KMS-11 (cell line): ENCODE data around the gene DLX3.

Source experiments
- H2AFZ ChIP-seq: fragments of 200-600 bp; sonication (generic); 2 replicates; pipeline ENCODE4 v1.6.1; 2016; ENCODE audit warnings: antibody characterized with exemption, mixed run types, low read depth
- H3K27ac ChIP-seq: fragments of 200-600 bp; sonication (generic); 2 replicates; pipeline ENCODE4 v1.6.1; 2016; ENCODE audit warnings: mild to moderate bottlenecking, mixed run types
- H3K27me3 ChIP-seq: fragments of 200-600 bp; sonication (generic); 2 replicates; pipeline ENCODE4 v1.6.1; 2017; ENCODE audit warnings: mild to moderate bottlenecking, low read depth, mixed run types, moderate library complexity; ENCODE audit not compliant: insufficient read depth
- H3K36me3 ChIP-seq: fragments of 200-600 bp; sonication (generic); 2 replicates; pipeline ENCODE4 v1.6.1; 2017; ENCODE audit warnings: mild to moderate bottlenecking, mixed run types; ENCODE audit not compliant: insufficient read depth
- H3K4me1 ChIP-seq: fragments of 200-600 bp; sonication (generic); 2 replicates; pipeline ENCODE4 v1.6.1; 2016; ENCODE audit warnings: mild to moderate bottlenecking, low read depth, mixed run types; ENCODE audit not compliant: poor library complexity, severe bottlenecking
- H3K4me2 ChIP-seq: fragments of 200-600 bp; sonication (generic); 2 replicates; pipeline ENCODE4 v1.7.0; 2016; ENCODE audit warnings: mild to moderate bottlenecking, mixed run types
- H3K4me3 ChIP-seq: fragments of 200-600 bp; sonication (generic); IDR thresholded peaks from 2 replicates; pipeline ENCODE4 v1.6.1; 2017; ENCODE audit warnings: low read depth, low read length, mixed read lengths; ENCODE audit not compliant: insufficient read depth
- H3K79me2 ChIP-seq: fragments of 200-600 bp; sonication (generic); 2 replicates; pipeline ENCODE4 v1.6.1; 2016; ENCODE audit warnings: low read depth, mixed run types; ENCODE audit not compliant: insufficient read depth
- H3K9ac ChIP-seq: fragments of 200-600 bp; sonication (generic); 2 replicates; pipeline ENCODE4 v1.6.1; 2016; ENCODE audit warnings: mild to moderate bottlenecking, mixed run types
- H4K20me1 ChIP-seq: fragments of 200-600 bp; sonication (generic); 2 replicates; pipeline ENCODE4 v1.6.1; 2016; ENCODE audit warnings: mild to moderate bottlenecking, mixed run types; ENCODE audit not compliant: insufficient read depth
- CTCF ChIP-seq: fragments of 200-600 bp; sonication (generic); conservative IDR thresholded peaks from 2 replicates; pipeline ENCODE4 v1.6.1; 2017; ENCODE audit warnings: low read depth, mild to moderate bottlenecking, antibody characterized with exemption, low read length, moderate library complexity, mixed read lengths

The DLX3 gene

GRCh38 chr17:49996121-49996494, 1.1 kb upstream of the DLX3 start:
- no peak for TF ChIP-seq CTCF
- H2AFZ ChIP-seq = no peak overlapping the region
- no peak overlapping the region for H3K9ac ChIP-seq
- peaks cover 82% of the 10 kb centered on the region for H3K27me3 ChIP-seq
- H3K4me3 ChIP-seq = no peak overlapping the region
- H4K20me1 ChIP-seq = no peaks in the 10 kb centered on the region
- H3K4me1 ChIP-seq = peaks cover 15% of the 10 kb centered on the region
- no peak overlapping the region for H3K27ac ChIP-seq
- no peaks in the 10 kb centered on the region for H3K79me2 ChIP-seq
- H3K36me3 ChIP-seq = no peaks in the 10 kb centered on the region
- peak overlapping the region; percentile 75; the same call in 1 of the 2 replicates for H3K4me2 ChIP-seq

GRCh38 chr17:49994085-49995054, 654 bp downstream of the DLX3 start:
- Histone ChIP-seq H4K20me1 (no peaks in the 10 kb centered on the region), H3K27me3 (peaks cover 83% of the 10 kb centered on the region), H3K4me1 (peaks cover 15% of the 10 kb centered on the region), H3K4me2 (no peak overlapping the region), H3K27ac (no peak overlapping the region), H2AFZ (no peak overlapping the region), H3K79me2 (no peaks in the 10 kb centered on the region), H3K9ac (no peak overlapping the region), H3K36me3 (no peaks in the 10 kb centered on the region), H3K4me3 (no peak overlapping the region)
- TF ChIP-seq CTCF = no peak

DNA sequence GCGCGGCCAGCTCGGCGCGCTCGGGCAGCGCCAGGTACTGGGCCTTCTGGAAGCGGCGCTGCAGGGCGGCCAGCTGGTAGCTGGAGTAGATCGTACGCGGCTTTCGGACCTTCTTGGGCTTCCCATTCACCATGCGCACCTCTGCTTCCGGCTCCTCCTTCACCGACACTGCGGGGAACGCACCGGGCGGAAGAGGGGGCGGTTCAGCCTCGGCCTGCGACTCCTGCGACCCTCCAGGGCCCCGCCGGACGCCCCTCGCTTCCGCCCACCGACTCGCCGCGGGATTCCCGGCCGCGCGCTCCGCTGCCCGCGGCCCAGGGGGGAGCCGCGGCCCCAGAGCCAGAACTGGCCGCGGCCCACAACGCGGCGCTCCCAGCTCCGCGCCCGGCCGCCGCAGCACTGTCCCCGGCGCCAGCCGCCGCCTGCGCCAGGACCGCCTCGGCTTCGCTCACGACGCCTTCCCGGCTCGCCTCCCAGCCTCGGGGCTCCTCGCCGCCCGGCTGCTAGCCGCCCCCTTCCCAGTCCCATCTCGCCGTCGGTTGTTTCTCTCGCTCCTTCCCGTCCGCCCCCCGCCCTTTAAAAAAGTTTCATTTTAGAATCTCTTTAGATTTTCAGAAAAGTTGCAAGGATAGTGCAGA, 1.5 kb downstream of the DLX3 start:
- no peak overlapping the region for H3K9ac ChIP-seq
- no peak overlapping the region for H3K4me3 ChIP-seq
- TF ChIP-seq CTCF = no peak

DNA sequence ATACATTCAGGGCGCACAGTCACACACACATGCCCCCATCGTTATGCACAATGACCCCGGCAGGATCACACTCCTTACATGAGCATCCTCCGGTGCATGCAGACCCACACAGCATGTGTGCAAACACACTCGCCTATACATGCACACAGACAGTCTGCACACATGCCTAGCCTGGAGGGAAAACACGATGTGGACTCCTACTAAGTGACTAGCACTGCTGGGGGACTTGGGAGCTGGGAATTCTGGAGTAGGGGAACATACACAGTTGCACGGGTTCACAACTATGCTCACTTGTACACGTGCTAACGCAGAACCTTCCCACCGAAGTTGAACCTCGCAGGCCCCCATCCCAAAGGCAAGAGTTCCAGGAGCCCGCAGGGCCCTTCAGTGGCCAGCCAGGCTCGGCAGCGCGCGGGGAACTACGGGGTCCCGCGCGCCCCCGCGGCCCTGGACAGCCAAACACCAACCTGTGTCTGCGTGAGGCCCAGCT, 2.0 kb downstream of the DLX3 start:
- Histone ChIP-seq H3K4me2 (no peak overlapping the region), H4K20me1 (no peaks in the 10 kb centered on the region), H3K4me1 (peaks cover 11% of the 10 kb centered on the region), H3K27me3 (peaks cover 96% of the 10 kb centered on the region), H3K4me3 (no peak overlapping the region), H3K27ac (no peak overlapping the region), H3K9ac (no peak overlapping the region), H2AFZ (no peak overlapping the region), H3K79me2 (no peaks in the 10 kb centered on the region), H3K36me3 (no peaks in the 10 kb centered on the region)
- TF ChIP-seq CTCF = no peak

More for the DNA sequence above, 1.5 kb downstream of the DLX3 start:
- Histone ChIP-seq H3K79me2 (no peaks in the 10 kb centered on the region), H4K20me1 (no peaks in the 10 kb centered on the region), H3K36me3 (no peaks in the 10 kb centered on the region), H3K4me2 (no peak overlapping the region), H3K4me1 (peaks cover 13% of the 10 kb centered on the region), H3K27ac (no peak overlapping the region), H3K27me3 (peaks cover 90% of the 10 kb centered on the region), H2AFZ (no peak overlapping the region)
